Lung microvascular endothelial cell (primary cell): Measurements from ENCODE around the gene PRSS53. TPM values are rescaled to one million over a fixed set of nuclear protein-coding genes. Genes with fewer than 3 reads are reported as not detected.

Source experiments
- DNase-seq, 2 donors: peaks; one replicate each; pipeline versions ENCODE4 v3.0.0 to v3.0.0-alpha.2; 2010; ENCODE audit warnings: low read depth in 2 of 2
- total RNA-seq: library from RNA; depleted of rRNA; stranded (reverse); fragments of >200 nt; gene quantifications from 2 replicates; pipeline ENCODE4 v1.2.1, GENCODE V29; 2014

Gene PRSS53
- total RNA-seq, 1 donor from 2014 or later, result 0.40 TPM

- no peak for DNase-seq
Observed at GRCh38 chr16:31050280-31051030, 38.3 kb downstream of the PRSS53 start.

- no peak for DNase-seq
Observed at GRCh38 chr16:31043898-31044481, 44.8 kb downstream of the PRSS53 start.

- no peak for DNase-seq
Observed at GRCh38 chr16:31043352-31043751, 45.4 kb downstream of the PRSS53 start.

GRCh38 chr16:31042866-31043265 is 45.9 kb downstream of the PRSS53 start:
- DNase-seq, result no peak

- no peak for DNase-seq
Observed at GRCh38 chr16:31038993-31039392, 49.8 kb downstream of the PRSS53 start.

GRCh38 chr16:31036691-31037090 is 52.1 kb downstream of the PRSS53 start:
- peak in 1 of 2 donors; percentile 29 for DNase-seq

- DNase-seq, result peak; percentile 86 to 89
Observed at GRCh38 chr16:31033709-31034492, 54.8 kb downstream of the PRSS53 start.

Other genes starting within 250 kb of the PRSS53 start
- 39.7 and 72.0 TPM in 2 replicates for gene BCL7C, start 194.9 kb downstream of the PRSS53 start, total RNA-seq
- 0.22 and 0.40 TPM in 2 replicates for gene CTF1, start 192.3 kb downstream of the PRSS53 start, total RNA-seq
- gene FBXL19, start 165.4 kb downstream of the PRSS53 start, total RNA-seq, result 14.3 and 15.7 TPM in 2 replicates
- gene ORAI3, start 139.9 kb downstream of the PRSS53 start, total RNA-seq, result 22.9 and 24.8 TPM in 2 replicates
- gene SETD1A, start 131.2 kb downstream of the PRSS53 start, total RNA-seq, result 1.7 and 2.2 TPM in 2 replicates
- gene HSD3B7, start 103.7 kb downstream of the PRSS53 start, total RNA-seq, result 13.3 and 26.0 TPM in 2 replicates
- gene STX1B, start 78.3 kb downstream of the PRSS53 start, total RNA-seq, result under 0.01 and 0.40 TPM in 2 replicates
- gene STX4, start 55.4 kb downstream of the PRSS53 start, total RNA-seq, result 17.7 and 27.0 TPM in 2 replicates
- 5.0 and 6.0 TPM in 2 replicates for gene ZNF668, start 14.7 kb downstream of the PRSS53 start, total RNA-seq
- gene ZNF646, start 14.5 kb downstream of the PRSS53 start, total RNA-seq, result 7.0 and 12.7 TPM in 2 replicates
- 54.7 and 71.8 TPM in 2 replicates for gene VKORC1, start 5.9 kb upstream of the PRSS53 start, total RNA-seq
- 10.0 and 12.3 TPM in 2 replicates for gene BCKDK, start 19.4 kb upstream of the PRSS53 start, total RNA-seq
- gene KAT8, start 28.7 kb upstream of the PRSS53 start, total RNA-seq, result 24.2 and 35.3 TPM in 2 replicates
- not detected in 2 replicates for gene PRSS8, start 46.8 kb upstream of the PRSS53 start, total RNA-seq
- 0.22 and 0.99 TPM in 2 replicates for gene PRSS36, start 61.1 kb upstream of the PRSS53 start, total RNA-seq
- 26.8 and 29.6 TPM in 2 replicates for gene FUS, start 91.2 kb upstream of the PRSS53 start, total RNA-seq
- gene PYCARD, start 113.8 kb upstream of the PRSS53 start, total RNA-seq, result 48.8 and 54.5 TPM in 2 replicates
- not detected in 2 replicates for gene TRIM72, start 125.2 kb upstream of the PRSS53 start, total RNA-seq
- gene PYDC1, start 128.2 kb upstream of the PRSS53 start, total RNA-seq, result not detected in 2 replicates
- gene ITGAM, start 171.0 kb upstream of the PRSS53 start, total RNA-seq, result under 0.01 TPM in 1 of 2 replicates, not detected in the other